GM19324 (cell line): Measurements from ENCODE around the gene SAMD15.
"Not testable (repeated sequence)": the region's sequence is repeated elsewhere in the genome, so short reads cannot be mapped to it uniquely, and the experiment has no call there.

ENCODE experiments used
- ATAC-seq: cut with Tn5 transposase; IDR thresholded peaks from one replicate; pipeline ENCODE4 v1.9.1; 2021; ENCODE audit warnings: mild to moderate bottlenecking, moderate library complexity; ENCODE audit not compliant: unreplicated experiment, low FRiP score

The SAMD15 gene

DNA sequence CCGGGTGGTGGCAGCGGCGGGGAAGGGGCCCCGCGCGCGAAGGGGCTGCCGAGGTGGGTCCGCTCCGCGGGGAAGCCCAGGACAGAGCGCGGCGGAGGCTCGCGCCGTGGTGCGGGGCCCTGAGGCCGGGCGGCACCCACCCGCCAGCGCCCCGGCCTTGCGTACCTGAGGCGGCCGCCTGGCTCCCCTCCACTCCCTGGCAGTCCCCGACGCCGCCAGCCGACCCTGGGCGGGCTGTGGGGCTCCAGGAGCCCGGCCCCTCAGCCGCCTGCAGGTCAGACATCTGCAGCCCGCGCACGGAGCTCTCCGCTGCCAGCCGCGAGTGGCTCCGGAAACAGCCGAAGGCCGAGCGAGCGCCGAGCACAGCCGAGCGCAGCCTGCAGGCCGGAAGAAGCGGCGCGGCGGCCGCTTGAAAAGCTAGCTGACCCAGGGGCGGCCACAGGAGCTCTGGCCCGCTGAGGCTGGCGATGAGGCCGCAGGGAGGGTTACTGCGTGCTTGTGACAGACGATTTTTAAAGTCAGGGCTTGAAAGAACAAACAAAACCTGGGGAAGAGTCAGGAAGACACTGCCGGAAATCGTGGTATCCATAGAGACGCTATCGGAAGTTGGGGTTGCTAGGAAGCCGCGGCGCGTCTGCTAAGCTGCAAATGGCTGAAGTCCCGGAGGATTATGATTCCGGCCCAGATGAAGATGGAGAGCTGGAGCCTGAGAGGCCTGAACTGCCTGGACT lies at the start of gene SAMD15, which contains the start of gene TMED8:
Gene SAMD15 (plus strand): TSS at position 609 of the 731 bp plus-strand sequence. CDS start 40 bp downstream, at position 649.
Gene TMED8 (minus strand): TSS at position 324 of the 731 bp plus-strand sequence. CDS start 41 bp downstream, at position 283.
- ATAC-seq = peak; percentile 91

DNA sequence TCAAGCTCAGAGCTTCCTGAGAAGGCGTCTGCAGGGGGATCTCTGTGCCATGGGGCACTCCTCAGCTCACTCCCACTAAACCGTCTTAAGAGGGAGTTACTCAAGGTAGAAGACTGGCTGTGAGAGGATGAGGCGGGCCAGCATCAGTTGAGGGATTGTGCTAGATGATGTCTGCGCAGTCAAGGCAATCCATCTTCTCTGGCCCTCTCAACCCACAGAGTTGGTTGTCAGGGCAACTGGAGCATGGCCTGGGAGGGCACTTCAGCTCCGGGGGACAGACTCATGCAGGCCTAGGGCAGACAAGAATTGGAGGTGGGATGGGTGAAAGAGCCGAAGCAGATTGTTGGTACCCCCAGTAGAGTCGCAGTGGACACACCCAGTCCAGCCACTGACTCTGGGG lies 47.3 kb upstream of the SAMD15 start:
- ATAC-seq = no peak

DNA sequence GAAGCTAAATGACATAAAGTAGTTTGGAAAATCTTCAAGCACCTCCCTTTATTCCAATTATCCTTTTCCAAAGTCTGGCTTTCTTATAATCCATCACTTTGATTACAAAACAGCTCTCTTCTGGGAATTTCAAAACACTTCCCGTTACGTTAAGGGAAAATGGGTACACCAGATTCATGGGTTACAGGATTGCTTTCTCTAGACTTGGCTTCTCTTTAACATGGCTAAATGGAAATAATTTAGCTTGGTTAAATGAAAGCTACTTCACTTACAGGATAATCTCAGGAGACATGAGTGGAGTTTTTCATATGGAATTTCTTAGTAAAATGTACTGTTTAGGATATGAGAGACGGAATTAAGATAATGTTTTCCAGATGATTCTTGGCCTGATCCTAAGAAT lies 41.6 kb upstream of the SAMD15 start:
- no peak for ATAC-seq

- not testable (repeated sequence) for ATAC-seq
Measured at GRCh38 chr14:77337255-77337654, 39.9 kb upstream of the SAMD15 start.

DNA sequence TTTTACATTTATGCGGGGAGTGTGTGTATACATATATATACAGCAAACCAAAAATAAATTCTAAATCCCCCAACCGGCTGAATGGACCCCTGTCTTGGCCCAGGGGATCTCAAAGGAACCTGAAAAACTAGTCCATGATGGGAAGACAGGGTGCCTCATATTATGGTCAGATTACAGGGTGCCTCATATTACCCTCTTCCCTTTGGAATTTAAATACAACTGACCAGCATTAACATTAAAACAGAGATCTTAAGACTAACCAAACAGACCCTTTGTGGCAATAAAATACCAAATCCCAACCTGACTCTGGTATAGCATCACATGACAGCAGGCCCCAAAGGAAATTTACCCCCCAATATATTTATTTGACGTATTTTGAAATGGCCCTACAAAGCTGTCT lies 39.3 kb upstream of the SAMD15 start:
- no peak for ATAC-seq

GRCh38 chr14:77338302-77338701 lies 38.9 kb upstream of the SAMD15 start:
- no peak for ATAC-seq

DNA sequence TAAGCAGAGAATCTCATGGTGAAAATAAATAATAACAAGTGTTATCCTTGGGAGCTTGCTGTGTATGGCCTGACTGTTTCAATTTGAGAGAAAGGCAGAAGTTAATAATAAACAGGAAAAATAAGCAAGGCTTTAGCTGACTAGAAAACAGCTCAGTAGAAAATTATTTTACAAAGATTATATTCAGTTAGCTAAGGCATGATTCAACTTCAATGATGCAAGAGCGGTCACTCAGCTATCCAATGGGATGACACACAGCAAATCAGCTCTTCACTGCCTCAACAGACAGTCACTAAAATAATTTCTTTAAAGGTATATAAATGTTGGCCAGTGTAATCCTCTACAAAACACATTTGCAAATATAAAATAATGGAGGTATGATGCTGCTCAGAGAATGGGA lies 37.8 kb upstream of the SAMD15 start:
- ATAC-seq = no peak

DNA sequence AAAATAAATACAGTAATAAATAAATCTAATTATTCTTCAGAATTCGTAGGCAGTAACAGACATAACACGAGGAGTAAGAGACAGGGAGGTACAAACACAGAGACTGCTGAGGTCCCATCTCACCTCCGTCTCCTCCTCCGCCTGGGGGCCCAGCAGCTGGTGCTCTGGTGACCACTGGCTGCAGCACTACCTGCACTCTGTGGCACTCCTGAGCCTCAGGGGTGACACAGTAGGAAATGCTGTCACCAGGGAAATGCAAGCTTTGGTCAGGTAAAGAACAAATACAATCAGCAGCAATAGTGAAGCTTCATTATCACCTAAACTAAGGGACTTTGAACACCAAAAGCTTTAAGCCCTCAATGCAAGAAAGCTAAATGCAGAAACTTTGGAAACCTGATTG lies 36.8 kb upstream of the SAMD15 start:
- no peak for ATAC-seq

DNA sequence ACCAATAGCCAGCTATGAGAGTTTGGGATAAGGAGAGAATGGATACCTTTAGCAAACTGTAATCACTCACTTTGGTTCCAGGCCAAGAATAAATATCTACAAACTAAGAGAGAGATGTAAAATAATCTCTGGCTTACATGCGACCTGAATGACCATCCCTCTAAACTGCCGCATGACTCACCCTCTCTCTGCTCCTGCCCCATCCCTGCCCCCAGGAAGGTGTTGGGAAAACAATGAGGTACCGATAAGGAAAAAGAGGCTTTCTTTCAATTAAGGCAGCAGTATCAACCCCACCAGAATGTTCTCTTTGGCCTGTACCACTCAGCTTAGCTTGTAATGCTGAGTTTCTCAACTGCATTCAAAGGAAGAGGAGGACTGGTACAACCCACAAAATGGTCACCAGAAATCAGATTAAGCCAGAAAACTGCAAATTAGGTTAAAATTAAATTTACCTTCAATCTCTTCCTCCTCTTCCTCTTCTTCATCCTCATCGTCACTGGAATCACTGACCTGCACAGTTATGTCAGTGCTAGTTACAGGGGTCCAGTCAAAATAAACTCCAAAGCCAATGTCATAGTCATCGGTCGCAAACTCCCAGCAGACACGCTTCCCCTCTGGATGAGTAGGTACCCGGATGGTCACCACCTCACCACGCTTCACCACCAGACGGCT lies 34.3 kb upstream of the SAMD15 start:
- no peak for ATAC-seq

DNA sequence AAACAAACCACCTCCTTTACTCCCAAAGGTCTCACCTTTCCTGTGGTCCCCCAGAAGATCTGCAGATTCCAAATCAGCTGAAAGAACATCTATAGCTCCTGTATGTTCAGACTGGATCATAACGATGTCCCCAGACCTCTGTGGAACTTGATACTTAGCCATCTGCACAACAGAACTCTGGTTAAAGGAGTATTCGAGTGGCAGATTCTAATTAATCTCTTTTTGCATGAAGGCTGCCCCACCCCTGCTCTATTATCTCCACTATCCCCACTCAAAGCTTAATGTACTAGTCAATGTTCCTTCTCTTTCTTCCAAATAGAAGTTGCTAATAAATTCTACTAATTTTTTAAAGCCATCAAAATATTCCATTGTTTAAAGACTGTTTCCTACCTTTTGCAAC lies 33.5 kb upstream of the SAMD15 start:
- no peak for ATAC-seq

DNA sequence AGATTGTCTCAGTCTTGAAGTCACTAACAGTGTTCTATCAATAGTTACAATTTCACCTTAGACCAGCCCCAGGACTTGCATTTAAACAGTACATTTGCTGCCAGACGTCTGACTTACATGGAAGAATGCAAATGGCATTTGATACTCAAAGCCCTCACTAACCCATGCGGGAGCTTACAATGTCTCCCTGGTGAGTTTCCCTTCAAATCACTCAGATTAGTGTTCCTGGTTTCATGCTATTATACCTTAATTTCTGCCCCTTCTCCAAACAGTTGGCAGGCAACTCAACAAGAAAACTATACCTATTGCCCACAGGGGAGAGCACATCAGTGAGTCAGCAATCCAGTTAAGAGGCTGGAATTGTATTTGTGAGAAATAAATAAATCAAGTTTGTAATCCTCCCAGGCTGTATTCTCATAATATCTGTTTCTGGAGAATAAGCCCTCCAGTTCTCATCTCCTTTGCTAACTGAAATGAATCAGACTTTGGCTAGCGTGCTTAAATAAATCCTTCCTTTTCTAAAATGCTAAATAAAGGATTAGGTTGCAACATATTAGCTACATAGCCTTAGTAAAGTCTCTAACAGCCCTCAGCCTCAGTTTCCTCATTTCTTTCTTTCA lies 32.7 kb upstream of the SAMD15 start:
- ATAC-seq = no peak

- ATAC-seq = no peak
Measured at GRCh38 chr14:77346495-77346894, 30.7 kb upstream of the SAMD15 start.

DNA sequence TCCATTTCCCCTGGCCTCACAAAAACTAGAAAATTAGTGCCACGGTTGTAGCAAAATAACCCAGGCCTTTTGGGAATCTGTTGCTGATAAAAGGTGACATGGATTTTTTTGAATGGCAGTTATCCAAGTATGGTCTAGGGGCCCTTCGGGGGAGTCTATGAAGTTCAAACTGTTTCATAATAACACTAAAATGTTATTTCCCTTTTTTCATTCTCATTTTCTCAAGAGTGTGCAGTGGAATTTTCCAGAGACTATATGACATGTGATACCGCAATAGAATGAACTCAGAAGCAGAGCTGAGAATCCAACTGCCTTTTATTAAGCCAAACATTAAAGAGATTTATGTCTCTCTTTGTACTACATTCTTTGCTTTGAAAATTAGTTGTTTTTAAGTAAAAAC lies 29.4 kb upstream of the SAMD15 start:
- ATAC-seq = no peak

DNA sequence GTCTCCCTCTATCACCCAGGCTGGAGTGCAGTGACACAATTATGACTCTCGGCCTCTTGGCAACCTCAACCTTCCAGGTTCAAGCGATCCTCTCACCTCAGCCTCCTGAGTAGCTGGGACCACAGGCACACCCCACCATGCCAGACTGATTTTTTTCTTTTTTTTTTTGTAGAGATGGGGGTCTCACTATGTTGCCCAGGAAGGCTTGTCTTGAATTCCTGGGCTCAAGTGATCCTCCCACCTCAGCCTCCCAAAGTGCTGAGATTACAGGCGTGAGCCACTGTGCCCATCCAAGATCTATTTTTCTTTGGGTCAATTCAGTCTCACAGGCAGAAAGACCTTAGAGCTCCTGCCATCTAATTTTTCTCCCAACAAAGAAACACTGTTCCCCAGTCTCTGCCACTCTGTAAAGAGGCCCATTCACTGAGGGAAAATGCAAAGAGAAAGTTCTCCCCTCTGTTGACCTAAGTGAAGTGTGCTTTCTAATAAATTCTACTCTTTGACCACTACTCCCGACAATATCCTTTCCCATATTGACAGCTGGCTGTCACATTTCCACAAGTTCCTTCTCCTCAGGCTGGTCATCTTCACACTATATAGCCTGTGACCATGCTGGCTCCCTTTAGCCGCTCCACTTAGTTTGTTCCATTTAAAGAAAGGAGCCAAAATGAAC lies 23.6 kb upstream of the SAMD15 start:
- no peak for ATAC-seq

DNA sequence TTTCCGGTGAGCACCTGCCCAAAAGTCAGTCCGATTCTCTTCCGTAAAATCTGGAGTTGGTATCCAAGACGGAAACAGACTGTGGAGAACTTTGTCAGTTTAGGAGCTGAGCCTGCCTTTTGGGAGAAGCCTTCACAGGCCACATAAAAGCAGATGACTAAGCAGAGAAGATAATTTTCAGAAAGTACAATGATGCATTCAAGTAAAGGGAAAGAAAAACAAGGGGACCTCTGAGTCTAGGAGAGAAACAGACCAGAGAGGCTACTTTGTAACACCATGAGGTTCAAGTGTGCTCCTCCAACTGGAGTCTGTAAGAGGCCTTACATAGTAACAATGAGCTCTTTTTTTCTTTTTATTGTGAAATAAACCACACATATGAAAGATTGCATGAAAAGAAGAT lies 21.4 kb upstream of the SAMD15 start:
- no peak for ATAC-seq

DNA sequence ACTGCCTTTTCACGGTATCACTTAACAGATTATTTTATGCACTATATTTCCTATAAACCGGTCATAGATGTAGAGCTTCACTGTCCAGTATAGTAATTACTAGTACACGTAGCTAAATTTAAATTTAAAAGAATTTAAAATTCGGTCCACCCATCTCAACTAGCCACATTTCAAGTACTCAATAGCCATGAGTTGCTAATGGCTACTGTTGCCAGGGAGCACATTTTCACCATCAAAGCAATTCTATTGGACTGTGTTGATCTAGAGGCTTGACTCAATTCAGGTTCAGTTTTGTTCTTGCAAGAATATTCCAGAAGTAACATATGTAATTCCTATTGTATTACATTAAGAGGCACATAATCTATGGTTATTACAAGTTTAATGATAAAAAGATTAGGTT lies 20.3 kb upstream of the SAMD15 start:
- no peak for ATAC-seq

GRCh38 chr14:77359626-77360025 lies 17.6 kb upstream of the SAMD15 start:
- ATAC-seq = no peak

DNA sequence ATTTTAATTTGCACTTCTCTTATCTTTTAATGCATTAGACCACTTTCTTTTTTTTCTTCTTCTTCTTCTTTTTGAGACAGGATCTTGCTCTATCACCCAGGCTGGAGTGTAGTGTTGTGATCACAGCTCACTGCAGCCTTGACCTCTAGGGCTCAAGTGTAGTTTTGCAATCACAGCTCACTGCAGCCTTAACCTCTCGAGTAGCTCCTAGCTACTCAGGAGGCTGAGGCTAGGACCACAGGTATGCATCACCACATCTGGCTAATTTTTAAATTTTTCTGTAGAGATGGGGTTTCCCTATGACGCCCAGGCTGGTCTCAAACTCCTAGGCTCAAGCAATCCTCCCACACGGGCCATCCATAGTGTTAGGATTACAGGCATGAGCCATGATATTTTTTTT lies 13.0 kb upstream of the SAMD15 start:
- no peak for ATAC-seq

DNA sequence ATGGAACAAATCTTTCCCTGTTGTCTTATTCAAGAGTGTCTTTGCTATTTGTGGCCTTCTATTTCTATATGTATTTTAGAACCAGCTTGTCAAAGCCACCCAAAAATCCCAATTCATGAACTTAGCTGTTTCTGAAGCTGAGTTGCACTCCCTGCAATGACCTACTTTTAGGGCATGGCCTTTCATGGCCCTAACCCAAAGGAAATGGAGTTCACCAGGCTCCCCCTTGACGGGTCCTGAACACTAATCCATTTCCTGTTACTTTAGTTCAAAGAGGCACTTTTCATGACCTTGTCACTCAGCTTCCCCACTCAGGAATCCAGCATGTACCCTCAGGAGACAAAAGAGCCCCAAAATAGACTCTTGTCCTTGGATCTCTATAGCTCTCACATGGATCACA lies 7.9 kb upstream of the SAMD15 start:
- no peak for ATAC-seq

- ATAC-seq = no peak
Measured at GRCh38 chr14:77372304-77372841, 4.8 kb upstream of the SAMD15 start.
